ENCODE measurements around the gene WSB2. TPM values are rescaled to one million over a fixed set of nuclear protein-coding genes. Genes with fewer than 3 reads are reported as not detected.

WSB2 gene
- total RNA-seq, 1 experiment from 2014 or later = 203 TPM

GRCh38 chr12:118036672-118037411 lies 24.1 kb downstream of the WSB2 start:
- no peaks in the 10 kb centered on the region for H3F3A ChIP-seq (ENCODE audit: low read length, unreplicated experiment)
- intact Hi-C loops (cut with micrococcal nuclease) = no loop called here
- peaks cover 36% of the 10 kb centered on the region for H3K4me1 ChIP-seq (ENCODE audit: insufficient read depth, low read length)
- no peak for DNase-seq
- no peaks in the 10 kb centered on the region for H4K20me1 ChIP-seq (ENCODE audit: low read length)
- TF ChIP-seq EZH2phosphoT487 (IDR thresholded peaks at IDR 0.05; ENCODE audit: borderline replicate concordance, low read length) (no peak), EZH2 (IDR thresholded peaks at IDR 0.05; ENCODE audit: low read length, unreplicated experiment) (no peak)
- TF ChIP-seq, protein P1, sequence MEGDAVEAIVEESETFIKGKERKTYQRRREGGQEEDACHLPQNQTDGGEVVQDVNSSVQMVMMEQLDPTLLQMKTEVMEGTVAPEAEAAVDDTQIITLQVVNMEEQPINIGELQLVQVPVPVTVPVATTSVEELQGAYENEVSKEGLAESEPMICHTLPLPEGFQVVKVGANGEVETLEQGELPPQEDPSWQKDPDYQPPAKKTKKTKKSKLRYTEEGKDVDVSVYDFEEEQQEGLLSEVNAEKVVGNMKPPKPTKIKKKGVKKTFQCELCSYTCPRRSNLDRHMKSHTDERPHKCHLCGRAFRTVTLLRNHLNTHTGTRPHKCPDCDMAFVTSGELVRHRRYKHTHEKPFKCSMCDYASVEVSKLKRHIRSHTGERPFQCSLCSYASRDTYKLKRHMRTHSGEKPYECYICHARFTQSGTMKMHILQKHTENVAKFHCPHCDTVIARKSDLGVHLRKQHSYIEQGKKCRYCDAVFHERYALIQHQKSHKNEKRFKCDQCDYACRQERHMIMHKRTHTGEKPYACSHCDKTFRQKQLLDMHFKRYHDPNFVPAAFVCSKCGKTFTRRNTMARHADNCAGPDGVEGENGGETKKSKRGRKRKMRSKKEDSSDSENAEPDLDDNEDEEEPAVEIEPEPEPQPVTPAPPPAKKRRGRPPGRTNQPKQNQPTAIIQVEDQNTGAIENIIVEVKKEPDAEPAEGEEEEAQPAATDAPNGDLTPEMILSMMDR (conservative IDR thresholded peaks at IDR 0.05; ENCODE audit: low read depth, low read length) = no peak
- H3K9ac ChIP-seq (ENCODE audit: low read length) = no peak overlapping the region
- H2AFZ ChIP-seq (ENCODE audit: low read length) = no peak overlapping the region
- POLR2A ChIA-PET (ENCODE audit: unreplicated experiment) = no interaction called here
- BruUV-seq (replicated peaks) = no TSS peak
- no peak overlapping the region for H3K4me3 ChIP-seq (ENCODE audit: low read length)
- no peaks in the 10 kb centered on the region for H3K79me2 ChIP-seq (ENCODE audit: low read length)
- no peak for ATAC-seq
- no peaks in the 10 kb centered on the region for H3K27me3 ChIP-seq (ENCODE audit: low read length)
- no peak overlapping the region for H3K4me2 ChIP-seq (ENCODE audit: low read length)
- H3K36me3 ChIP-seq (ENCODE audit: low read depth, low read length) = peaks cover 64% of the 10 kb centered on the region
- no peaks in the 10 kb centered on the region for H3K9me2 ChIP-seq (replicated peaks; ENCODE audit: low read length)
- CTCF ChIA-PET = no interaction called here
- no peaks in the 10 kb centered on the region for H3K9me3 ChIP-seq (ENCODE audit: low read length)
- no peak overlapping the region for H3K27ac ChIP-seq (ENCODE audit: low read length)

DNA sequence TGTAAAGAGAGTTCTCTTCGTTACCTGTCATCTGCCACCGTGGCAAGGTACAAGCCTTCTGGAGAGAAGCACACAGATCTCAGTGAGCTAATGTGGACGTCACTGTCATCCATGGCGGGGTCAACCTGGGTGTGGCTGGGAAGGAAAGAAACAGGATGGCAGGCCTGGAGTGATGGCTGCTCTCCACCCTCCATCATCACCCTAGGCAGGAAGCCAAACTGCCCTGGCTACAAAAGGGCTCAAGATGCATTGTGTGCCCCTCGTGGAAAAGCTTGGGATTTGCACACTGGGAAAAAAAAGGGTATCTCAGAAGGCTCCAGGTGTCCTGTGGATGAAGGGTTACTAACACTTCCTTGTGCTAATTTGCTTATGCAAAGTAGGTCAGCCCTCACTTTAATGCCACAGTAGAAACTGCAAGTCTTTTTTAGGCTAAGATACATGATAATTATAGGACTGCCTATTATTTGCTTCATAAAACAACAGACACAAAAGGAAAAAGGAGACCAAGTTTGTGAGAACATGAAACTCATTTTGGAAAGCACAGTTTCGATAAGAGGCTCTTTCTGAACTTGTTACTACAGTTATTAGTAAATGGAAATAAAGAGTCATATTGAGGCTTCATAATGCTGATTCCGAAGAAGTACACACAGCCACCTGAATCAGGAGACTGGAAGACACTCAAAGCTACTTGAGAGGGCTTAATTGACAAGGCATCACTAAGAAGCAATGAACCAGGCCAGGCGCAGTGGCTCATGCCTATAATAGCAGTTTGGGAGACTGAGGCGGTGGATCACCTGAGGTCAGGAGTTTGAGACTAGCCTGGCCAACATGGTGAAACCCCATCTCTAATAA lies 25.6 kb downstream of the WSB2 start:
- 0 out of 2 replicates have a peak overlapping the region, but pooled peaks have one; percentile 1 for H3K27ac ChIP-seq (ENCODE audit: low read length)
- no peaks in the 10 kb centered on the region for H4K20me1 ChIP-seq (ENCODE audit: low read length)
- no peaks in the 10 kb centered on the region for H3F3A ChIP-seq (ENCODE audit: low read length, unreplicated experiment)
- H3K27me3 ChIP-seq (ENCODE audit: low read length) = no peaks in the 10 kb centered on the region
- no peaks in the 10 kb centered on the region for H3K9me2 ChIP-seq (replicated peaks; ENCODE audit: low read length)
- BruUV-seq (replicated peaks) = no TSS peak
- ChIA-PET CTCF (interaction anchor here (0.6 to 2.3 kb wide), 6 partner anchors 24 to 182 kb away, joined by 4 to 31 read pairs (median 6); no protein-coding TSS in a partner anchor), POLR2A (ENCODE audit: unreplicated experiment) (no interaction called here)
- TF ChIP-seq, protein P1 (conservative IDR thresholded peaks at IDR 0.05; ENCODE audit: low read depth, low read length) = peak; percentile 32; the same call in 1 of the 2 replicates
- TF ChIP-seq EZH2phosphoT487 (IDR thresholded peaks at IDR 0.05; ENCODE audit: borderline replicate concordance, low read length) (no peak), EZH2 (IDR thresholded peaks at IDR 0.05; ENCODE audit: low read length, unreplicated experiment) (no peak)
- H3K9me3 ChIP-seq (ENCODE audit: low read length) = no peaks in the 10 kb centered on the region
- no peak overlapping the region for H3K4me3 ChIP-seq (ENCODE audit: low read length)
- peaks cover 68% of the 10 kb centered on the region for H3K36me3 ChIP-seq (ENCODE audit: low read depth, low read length)
- no peaks in the 10 kb centered on the region for H3K79me2 ChIP-seq (ENCODE audit: low read length)
- H3K4me2 ChIP-seq (ENCODE audit: low read length) = no peak overlapping the region
- H2AFZ ChIP-seq (ENCODE audit: low read length) = no peak overlapping the region
- intact Hi-C loops (cut with micrococcal nuclease) = loop anchor here (1.0 kb wide), 2 partner anchors 17 to 160 kb away; no protein-coding TSS in a partner anchor
- H3K9ac ChIP-seq (ENCODE audit: low read length) = no peak overlapping the region
- DNase-seq = peak; percentile 50
- H3K4me1 ChIP-seq (ENCODE audit: insufficient read depth, low read length) = peaks cover 36% of the 10 kb centered on the region
- ATAC-seq = peak; percentile 28

Data from PC-3 (cell line).